ENCODE results near the gene NBAS.
"Not testable (repeated sequence)": the region's sequence is repeated elsewhere in the genome, so short reads cannot be mapped to it uniquely, and the experiment has no call there.

DNA sequence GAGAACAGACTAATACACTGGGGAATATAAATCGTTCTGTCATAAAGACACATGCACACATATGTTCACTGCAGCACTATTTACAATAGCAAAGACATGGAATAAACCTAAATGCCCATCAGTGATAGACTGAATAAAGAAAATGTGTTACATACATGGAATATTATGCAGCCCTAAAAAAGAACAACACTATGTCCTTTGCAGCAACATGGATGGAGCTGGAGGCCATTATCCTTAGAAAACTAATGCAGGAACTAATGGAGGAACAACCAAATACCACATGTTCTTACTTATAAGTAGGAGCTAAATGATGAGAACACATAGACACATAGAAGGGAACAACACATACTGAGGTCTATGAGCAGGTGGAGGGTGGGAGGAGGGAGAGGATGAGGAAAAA lies 61.9 kb downstream of the NBAS start:
- TF ChIP-seq EZH2 (IDR thresholded peaks at IDR 0.05; ENCODE audit: borderline replicate concordance, low read length): not testable (repeated sequence)
- TF ChIP-seq, protein P1, sequence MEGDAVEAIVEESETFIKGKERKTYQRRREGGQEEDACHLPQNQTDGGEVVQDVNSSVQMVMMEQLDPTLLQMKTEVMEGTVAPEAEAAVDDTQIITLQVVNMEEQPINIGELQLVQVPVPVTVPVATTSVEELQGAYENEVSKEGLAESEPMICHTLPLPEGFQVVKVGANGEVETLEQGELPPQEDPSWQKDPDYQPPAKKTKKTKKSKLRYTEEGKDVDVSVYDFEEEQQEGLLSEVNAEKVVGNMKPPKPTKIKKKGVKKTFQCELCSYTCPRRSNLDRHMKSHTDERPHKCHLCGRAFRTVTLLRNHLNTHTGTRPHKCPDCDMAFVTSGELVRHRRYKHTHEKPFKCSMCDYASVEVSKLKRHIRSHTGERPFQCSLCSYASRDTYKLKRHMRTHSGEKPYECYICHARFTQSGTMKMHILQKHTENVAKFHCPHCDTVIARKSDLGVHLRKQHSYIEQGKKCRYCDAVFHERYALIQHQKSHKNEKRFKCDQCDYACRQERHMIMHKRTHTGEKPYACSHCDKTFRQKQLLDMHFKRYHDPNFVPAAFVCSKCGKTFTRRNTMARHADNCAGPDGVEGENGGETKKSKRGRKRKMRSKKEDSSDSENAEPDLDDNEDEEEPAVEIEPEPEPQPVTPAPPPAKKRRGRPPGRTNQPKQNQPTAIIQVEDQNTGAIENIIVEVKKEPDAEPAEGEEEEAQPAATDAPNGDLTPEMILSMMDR (IDR thresholded peaks at IDR 0.05; ENCODE audit: low read length): not testable (repeated sequence)

All from OCI-LY1 (cell line).